Activated naive CD8-positive, alpha-beta T cell treated with anti-CD3 and anti-CD28 coated beads, Interleukin-2, amount 50 U/mL, for 24 hours (primary cell): ENCODE measurements around the gene SUN1.
A peak's percentile ranks its signal among the peaks of the same experiment; 100 is the strongest.
"Not testable (repeated sequence)": the region's sequence is repeated elsewhere in the genome, so short reads cannot be mapped to it uniquely, and the experiment has no call there.

ENCODE experiments used
- ATAC-seq: fragments of 150-1000 bp; cut with Tn5 transposase; one replicate; pipeline ENCODE4 v1.10.0; 2021
- DNase-seq: peaks from one replicate; pipeline ENCODE4 v3.0.0; 2021
- H3K27ac Mint-ChIP-seq: one replicate; pipeline ENCODE4 v1.8.0; 2021; ENCODE audit warnings: mild to moderate bottlenecking, mixed read lengths
- H3K27me3 Mint-ChIP-seq: one replicate; pipeline ENCODE4 v1.8.0; 2021; ENCODE audit warnings: mixed read lengths
- H3K36me3 Mint-ChIP-seq: one replicate; pipeline ENCODE4 v1.8.0; 2021; ENCODE audit warnings: low read depth, mixed read lengths
- H3K4me1 Mint-ChIP-seq: one replicate; pipeline ENCODE4 v1.8.0; 2021; ENCODE audit warnings: mixed read lengths
- H3K4me3 Mint-ChIP-seq: one replicate; pipeline ENCODE4 v1.8.0; 2021; ENCODE audit warnings: mild to moderate bottlenecking, moderate library complexity, mixed read lengths
- H3K9me3 Mint-ChIP-seq: one replicate; pipeline ENCODE4 v1.8.0; 2021; ENCODE audit warnings: mixed read lengths

SUN1 gene

DNA sequence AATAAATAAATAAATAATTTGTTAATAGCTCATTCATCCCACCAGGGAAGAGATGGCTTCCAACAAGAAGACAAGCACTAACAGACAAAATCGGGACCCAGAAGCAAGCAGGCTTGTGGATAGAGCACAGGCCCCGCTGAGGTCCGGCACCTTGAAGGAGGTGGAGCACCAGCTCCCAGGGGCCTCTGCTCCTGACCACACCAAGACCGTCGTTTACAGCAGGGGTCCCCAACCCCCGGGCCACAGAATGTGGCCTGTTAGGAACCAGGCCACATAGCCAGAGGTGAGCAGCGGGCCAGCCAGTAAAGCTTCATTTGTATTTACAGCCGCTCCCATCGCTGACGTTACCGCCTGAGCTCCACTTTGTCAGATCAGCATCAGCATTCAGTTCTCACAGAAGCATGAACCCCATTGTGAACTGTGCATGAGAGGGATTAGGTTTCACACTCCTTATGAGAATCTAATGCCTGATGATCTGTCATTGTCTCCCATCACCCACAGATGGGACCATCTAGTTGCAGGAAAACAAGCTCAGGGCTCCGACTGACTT, 33.3 kb upstream of the SUN1 start:
- ATAC-seq, result no peak
- H3K4me1 Mint-ChIP-seq, result no peaks in the 10 kb centered on the region
- H3K36me3 Mint-ChIP-seq, result peaks cover 3% of the 10 kb centered on the region
- DNase-seq, result no peak
- no peak overlapping the region for H3K27ac Mint-ChIP-seq
- no peaks in the 10 kb centered on the region for H3K9me3 Mint-ChIP-seq
- no peaks in the 10 kb centered on the region for H3K27me3 Mint-ChIP-seq
- H3K4me3 Mint-ChIP-seq, result no peak overlapping the region

DNA sequence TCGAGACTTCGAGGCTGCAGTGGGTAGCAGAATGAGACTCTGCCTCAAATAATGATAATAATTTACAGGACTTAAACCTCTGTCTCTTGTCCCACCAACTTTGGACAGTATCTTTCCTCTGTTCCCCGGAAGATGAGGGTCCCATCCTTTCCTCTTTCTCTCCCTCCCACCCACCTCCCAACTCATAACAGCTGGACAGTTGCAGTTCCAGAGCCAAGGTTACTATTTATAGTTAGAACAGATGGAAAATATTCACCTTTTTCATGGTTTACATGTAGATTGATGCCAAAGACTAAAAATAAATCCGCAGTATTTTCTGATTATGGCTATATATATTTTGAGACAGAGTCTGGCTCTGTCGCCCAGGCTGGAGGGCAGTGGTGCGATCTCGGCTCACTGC, 31.6 kb upstream of the SUN1 start:
- Mint-ChIP-seq H3K27ac (no peak overlapping the region), H3K4me3 (no peak overlapping the region), H3K36me3 (peaks cover 3% of the 10 kb centered on the region), H3K4me1 (no peaks in the 10 kb centered on the region), H3K27me3 (no peaks in the 10 kb centered on the region), H3K9me3 (no peaks in the 10 kb centered on the region)
- DNase-seq (no peak), ATAC-seq (no peak)

DNA sequence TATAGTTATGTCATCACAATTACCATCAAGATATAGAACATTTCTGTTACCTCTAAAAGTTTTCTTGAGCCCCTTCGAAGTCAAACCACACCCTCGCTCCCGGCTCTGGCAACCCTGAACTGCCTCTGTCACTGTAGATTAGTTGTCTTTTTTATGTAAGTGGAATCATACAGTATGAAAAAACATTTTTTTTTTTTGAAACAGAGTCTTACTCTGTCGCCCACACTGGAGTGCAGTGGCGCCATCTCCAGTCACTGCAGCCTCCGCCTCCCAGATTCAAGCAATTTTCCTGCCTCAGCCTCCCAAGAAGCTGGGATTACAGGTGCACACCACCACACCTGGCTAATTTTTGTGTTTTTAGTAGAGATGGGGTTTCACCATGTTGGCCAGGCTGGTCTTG, 30.9 kb upstream of the SUN1 start:
- not testable (repeated sequence) for H3K9me3 Mint-ChIP-seq, H3K27ac Mint-ChIP-seq, H3K4me1 Mint-ChIP-seq, H3K36me3 Mint-ChIP-seq, DNase-seq, H3K27me3 Mint-ChIP-seq, ATAC-seq, H3K4me3 Mint-ChIP-seq

DNA sequence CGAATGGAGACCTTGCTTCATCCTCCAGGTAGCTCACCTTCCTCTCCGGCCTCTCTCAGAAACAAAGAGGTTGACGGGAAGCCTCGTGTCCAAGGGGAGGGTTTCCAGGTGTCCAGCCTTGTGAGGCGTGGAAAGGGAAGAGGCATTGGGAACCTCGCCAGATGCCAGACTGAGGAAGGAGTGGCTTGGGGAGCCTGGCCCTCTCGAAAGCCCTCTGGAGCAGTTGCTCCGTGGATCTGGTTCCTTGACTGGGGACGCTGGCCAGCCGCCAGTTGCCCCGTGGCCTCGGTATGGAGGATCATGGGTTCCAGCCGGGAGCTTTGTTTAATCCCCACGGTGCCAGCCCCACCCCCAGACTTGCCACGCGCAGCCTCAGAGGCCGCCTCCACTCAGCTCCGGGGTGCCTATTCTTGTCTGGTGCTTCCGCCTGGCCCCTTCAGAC, 30.3 kb upstream of the SUN1 start:
- H3K4me3 Mint-ChIP-seq, result no peak overlapping the region
- peaks cover 1% of the 10 kb centered on the region for H3K36me3 Mint-ChIP-seq
- no peak for DNase-seq

DNA sequence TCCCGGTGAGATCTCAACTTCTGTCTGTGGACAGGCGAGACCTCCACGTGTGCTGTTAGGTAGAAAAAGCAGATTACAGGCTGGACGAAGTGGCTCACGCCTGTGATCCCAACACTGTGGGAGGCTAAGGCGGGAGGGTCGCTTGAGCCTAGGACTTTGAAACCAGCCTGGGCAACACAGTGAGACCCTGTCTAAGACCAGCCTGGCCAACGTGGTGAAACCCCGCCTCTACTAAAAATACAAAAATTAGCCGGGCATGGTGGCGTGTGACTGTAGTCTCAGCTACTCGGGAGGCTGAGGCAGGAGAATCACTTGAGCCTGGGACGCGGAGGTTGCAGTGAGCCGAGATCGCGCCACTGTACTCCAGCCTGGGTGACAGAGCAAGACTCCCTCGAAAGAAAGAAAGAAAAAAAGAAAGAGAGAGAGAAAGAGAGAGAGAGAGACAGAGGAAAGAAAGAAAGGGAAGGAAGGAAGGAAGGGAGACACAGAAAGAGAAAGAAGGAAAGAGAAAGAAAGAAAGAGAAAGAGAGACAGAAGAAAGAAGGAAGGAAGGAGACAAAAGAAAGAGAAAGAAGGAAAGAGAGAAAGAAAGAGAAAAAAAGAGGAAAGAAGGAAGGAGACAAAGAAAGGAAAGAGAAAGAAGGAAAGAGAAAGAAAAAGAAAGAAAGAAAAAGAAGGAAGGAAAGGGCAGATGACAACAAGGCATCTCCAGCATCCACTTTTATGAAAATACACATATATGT, 29.6 kb upstream of the SUN1 start:
- no peak for ATAC-seq
- no peak for DNase-seq
- no peak overlapping the region for H3K4me3 Mint-ChIP-seq
- peaks cover under 1% of the 10 kb centered on the region for H3K9me3 Mint-ChIP-seq
- no peaks in the 10 kb centered on the region for H3K4me1 Mint-ChIP-seq
- no peaks in the 10 kb centered on the region for H3K27me3 Mint-ChIP-seq
- no peak overlapping the region for H3K27ac Mint-ChIP-seq
- H3K36me3 Mint-ChIP-seq, result no peaks in the 10 kb centered on the region

More for the DNA sequence above, 30.3 kb upstream of the SUN1 start:
- H3K4me1 Mint-ChIP-seq, result no peaks in the 10 kb centered on the region
- H3K9me3 Mint-ChIP-seq, result no peaks in the 10 kb centered on the region
- ATAC-seq, result no peak
- H3K27ac Mint-ChIP-seq, result no peak overlapping the region
- H3K27me3 Mint-ChIP-seq, result no peaks in the 10 kb centered on the region

DNA sequence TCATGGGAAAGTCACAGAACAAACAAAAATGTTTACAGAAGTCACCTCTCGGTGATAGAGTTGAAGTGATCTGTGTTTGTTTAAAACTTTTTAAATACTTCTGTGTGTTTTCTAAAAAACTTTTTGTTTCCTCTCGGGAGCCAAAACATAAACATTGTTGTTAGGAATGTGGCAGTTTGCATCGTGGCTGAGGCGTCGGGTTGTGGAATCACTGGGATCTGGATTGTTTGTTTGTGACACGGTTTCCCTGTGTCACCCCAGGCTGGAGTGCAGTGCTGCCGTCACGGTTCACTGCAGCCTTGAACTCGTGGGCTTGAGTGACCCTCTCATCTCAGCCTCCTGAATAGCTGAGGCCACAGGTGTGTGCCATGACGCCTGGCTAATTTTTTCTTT, 29.0 kb upstream of the SUN1 start:
- no peaks in the 10 kb centered on the region for H3K4me1 Mint-ChIP-seq
- DNase-seq, result no peak
- H3K4me3 Mint-ChIP-seq, result no peak overlapping the region
- H3K9me3 Mint-ChIP-seq, result peaks cover 4% of the 10 kb centered on the region
- no peak overlapping the region for H3K27ac Mint-ChIP-seq
- ATAC-seq, result no peak
- H3K36me3 Mint-ChIP-seq, result peaks cover 2% of the 10 kb centered on the region
- no peaks in the 10 kb centered on the region for H3K27me3 Mint-ChIP-seq

DNA sequence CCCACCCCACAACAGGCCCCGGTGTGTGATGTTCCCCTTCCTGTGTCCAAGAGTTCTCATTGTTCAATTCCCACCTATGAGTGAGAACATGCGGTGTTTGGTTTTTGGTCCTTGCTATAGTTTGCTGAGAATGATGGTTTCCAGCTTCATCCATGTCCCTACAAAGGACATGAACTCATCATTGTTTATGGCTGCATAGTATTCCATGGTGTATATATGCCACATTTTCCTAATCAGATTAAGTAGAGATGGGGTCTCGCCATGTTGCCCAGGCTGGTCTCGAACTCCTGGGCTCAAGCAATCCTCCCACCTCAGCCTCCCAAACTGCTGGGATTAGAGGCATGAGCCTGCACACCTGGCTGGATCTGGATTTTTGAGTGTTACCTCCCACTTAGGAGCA, 28.5 kb upstream of the SUN1 start:
- not testable (repeated sequence) for H3K36me3 Mint-ChIP-seq, H3K27ac Mint-ChIP-seq, DNase-seq, H3K4me1 Mint-ChIP-seq, H3K9me3 Mint-ChIP-seq, H3K27me3 Mint-ChIP-seq, ATAC-seq, H3K4me3 Mint-ChIP-seq

DNA sequence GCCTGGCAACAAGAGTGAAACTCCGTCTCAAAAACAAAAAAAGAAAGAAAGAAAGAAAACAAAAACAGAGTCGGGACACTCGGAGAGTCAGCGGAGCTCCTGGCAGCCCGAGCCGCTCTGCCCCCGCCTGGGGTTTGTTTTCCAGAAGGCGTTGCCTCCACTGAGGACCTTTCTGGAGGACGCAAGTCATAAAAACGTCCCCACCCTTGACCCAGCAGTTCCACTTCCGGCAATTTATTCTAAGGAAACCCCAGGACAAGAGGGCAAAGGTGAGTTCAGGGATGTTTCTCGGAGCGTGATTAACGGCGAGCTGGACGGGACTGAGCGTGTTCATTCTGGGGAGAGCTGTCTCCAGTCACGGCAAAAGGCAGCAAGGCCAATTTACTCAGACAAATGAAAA, 27.0 kb upstream of the SUN1 start:
- ATAC-seq (no peak), DNase-seq (no peak)
- H3K4me3 Mint-ChIP-seq, result no peak overlapping the region
- peaks cover 4% of the 10 kb centered on the region for H3K36me3 Mint-ChIP-seq
- H3K4me1 Mint-ChIP-seq, result no peaks in the 10 kb centered on the region
- H3K27me3 Mint-ChIP-seq, result peaks cover 2% of the 10 kb centered on the region
- H3K9me3 Mint-ChIP-seq, result peaks cover 4% of the 10 kb centered on the region
- no peak overlapping the region for H3K27ac Mint-ChIP-seq

DNA sequence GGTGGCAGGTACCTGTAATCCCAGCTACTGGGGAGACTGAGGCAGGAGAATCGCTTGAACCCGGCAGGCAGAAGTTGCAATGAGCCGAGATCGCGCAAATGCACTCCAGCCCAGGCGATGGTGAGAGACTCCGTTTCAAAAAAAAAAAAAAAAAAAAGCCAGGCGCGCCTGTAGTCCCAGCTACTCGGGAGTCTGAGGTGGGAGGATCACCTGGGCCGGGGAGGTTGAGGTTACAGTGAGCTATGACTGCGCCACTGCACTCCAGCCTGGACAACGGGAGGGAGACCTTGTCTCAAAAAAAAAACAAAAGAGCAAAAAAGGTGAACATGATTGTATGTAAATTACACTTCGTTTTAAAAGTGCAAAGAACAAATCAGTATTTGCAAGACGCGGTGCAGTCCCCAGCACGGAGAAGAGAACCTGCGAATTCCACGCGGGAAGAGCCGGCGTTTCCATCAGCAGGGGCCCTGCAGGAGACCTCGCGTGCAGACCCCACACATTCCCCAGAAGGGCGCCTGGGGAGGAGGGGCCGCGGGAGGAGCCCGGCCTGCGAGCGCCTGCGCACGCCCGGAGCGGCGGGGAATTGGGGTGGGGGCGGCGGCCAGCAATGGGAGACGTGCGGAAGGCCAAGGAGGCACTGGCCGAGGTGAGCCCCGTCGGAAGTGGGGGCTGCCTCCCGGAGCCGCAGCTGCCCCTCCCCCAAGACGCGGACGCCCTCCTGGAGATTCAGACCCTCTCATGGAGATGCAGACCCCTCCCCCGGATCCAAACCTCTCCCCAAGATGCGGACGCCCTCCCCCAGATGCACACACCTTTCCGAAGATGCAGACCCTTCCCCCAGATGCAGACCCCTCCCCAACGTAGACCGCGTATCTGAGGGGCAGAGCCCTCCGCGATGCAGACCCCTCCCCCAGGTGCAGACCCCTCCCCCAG, 16.7 kb upstream of the SUN1 start:
- peaks cover 54% of the 10 kb centered on the region for H3K4me1 Mint-ChIP-seq
- peaks cover 16% of the 10 kb centered on the region for H3K36me3 Mint-ChIP-seq
- no peak for ATAC-seq
- peaks cover 20% of the 10 kb centered on the region for H3K27me3 Mint-ChIP-seq
- H3K9me3 Mint-ChIP-seq, result no peaks in the 10 kb centered on the region
- peak overlapping the region; percentile 73 for H3K4me3 Mint-ChIP-seq
- DNase-seq, result peak; percentile 25
- H3K27ac Mint-ChIP-seq, result no peak overlapping the region

DNA sequence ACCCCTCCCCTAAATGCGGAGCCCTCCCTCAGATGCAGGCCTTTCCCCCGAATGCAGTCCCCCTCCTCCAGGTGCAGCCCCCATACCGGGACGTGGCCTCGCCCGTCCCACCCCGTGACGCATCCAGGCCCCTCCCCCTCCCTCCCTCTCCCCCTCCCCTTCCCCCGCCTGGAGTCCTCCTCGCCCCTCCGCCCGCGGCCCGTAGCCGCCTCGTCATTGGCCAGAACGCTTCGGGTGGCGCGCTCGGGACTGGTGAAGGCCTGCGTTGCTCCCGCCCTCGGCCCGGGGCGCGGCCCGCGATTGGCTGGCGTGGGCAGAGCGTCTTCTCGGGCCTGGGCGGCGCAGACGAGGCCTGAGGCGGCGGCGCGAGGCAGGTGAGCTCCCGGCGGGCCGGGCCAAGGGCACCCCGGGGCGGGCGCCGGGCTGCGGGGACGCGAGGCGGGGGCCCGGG, 16.0 kb upstream of the SUN1 start:
- Mint-ChIP-seq H3K36me3 (peaks cover 18% of the 10 kb centered on the region), H3K4me1 (peaks cover 61% of the 10 kb centered on the region), H3K27me3 (peaks cover 20% of the 10 kb centered on the region), H3K4me3 (peak overlapping the region; percentile 57), H3K9me3 (no peaks in the 10 kb centered on the region), H3K27ac (no peak overlapping the region)
- peak; percentile 96 for DNase-seq
- peak; percentile 97 for ATAC-seq

DNA sequence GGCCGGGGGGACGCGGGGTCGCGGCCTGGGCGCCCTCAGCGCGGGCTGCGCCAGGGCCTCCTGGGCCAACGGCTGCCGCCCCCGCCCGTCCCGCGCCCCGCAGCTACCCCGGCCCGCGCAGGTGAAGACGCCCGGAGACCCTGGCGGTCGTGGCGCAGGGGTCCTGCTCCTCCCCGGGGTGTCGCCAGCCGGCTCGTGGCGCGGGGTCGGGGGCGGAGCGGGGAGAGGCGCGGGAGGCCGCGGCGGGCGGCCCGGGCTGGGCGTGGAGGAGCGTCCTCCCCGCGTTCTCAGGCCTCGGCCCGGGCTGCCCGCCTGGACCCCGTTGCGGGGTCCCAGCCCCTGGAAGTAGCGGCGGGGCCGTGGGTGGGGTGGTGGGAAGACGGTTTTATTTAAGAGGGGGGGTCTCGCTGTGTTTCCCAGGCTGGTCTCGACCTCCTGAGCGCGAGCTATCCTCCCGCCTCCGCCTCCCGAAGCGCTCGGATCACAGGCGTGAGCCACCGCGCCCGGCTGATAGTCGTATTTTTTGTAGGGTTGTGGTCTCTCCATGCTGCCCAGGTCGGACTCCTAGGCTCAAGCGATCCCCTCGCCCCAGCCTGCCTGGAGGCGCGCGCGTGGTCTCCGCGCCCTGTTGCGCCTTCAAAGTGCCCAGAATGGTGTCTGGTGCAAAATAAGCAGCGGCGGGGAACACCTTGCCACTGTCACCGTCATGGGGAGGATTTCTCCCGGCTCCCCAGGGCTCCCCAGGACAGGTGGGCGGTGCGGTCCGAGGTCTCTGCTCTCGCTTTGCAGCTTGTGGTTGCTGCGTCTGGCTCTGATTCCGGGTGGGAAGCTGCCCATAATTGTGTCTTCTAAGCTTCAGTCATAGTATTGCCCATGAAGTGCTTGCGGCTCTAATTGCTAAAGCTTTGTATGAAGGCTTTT, 15.3 kb upstream of the SUN1 start:
- ATAC-seq, result peak; percentile 34
- H3K4me1 Mint-ChIP-seq, result peaks cover 66% of the 10 kb centered on the region
- H3K4me3 Mint-ChIP-seq, result peak overlapping the region; percentile 91
- no peaks in the 10 kb centered on the region for H3K9me3 Mint-ChIP-seq
- H3K27ac Mint-ChIP-seq, result peak overlapping the region; percentile 87
- peaks cover 17% of the 10 kb centered on the region for H3K27me3 Mint-ChIP-seq
- H3K36me3 Mint-ChIP-seq, result peaks cover 20% of the 10 kb centered on the region
- peak; percentile 72 for DNase-seq

DNA sequence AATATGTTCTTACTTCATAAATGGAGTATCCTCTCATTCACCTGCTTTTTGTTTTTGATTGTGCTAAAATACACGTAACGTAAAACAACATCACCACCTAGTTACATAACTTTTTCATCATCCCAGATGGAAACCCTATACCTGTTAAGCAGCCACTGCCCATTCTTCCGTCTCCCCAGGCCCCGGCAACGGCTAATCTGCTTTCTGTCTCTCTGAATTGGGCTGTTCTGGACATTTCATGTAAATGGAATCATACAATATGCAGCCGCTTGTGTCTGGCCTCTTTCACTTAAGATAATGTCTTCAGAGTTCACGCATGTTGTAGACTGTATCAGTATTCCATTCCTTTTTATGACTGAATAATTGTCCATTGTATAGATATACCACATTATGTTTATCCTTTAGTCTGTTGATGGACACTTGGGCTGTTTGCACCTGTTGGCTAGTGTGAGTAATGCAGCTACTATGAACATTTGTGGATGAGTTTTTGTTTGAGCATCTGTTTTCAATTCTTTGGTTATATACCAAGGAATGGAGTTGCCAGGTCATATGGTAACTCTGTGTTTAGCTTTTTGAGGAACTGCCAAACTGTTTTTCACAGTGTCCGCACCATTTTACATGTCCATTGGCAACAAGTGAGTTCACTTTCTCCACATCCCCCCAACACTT, 14.1 kb upstream of the SUN1 start:
- H3K9me3 Mint-ChIP-seq, result no peaks in the 10 kb centered on the region
- ATAC-seq (no peak), DNase-seq (no peak)
- peaks cover 62% of the 10 kb centered on the region for H3K4me1 Mint-ChIP-seq
- peak overlapping the region; percentile 87 for H3K27ac Mint-ChIP-seq
- peak overlapping the region; percentile 91 for H3K4me3 Mint-ChIP-seq
- H3K36me3 Mint-ChIP-seq, result peaks cover 30% of the 10 kb centered on the region
- peaks cover 12% of the 10 kb centered on the region for H3K27me3 Mint-ChIP-seq

DNA sequence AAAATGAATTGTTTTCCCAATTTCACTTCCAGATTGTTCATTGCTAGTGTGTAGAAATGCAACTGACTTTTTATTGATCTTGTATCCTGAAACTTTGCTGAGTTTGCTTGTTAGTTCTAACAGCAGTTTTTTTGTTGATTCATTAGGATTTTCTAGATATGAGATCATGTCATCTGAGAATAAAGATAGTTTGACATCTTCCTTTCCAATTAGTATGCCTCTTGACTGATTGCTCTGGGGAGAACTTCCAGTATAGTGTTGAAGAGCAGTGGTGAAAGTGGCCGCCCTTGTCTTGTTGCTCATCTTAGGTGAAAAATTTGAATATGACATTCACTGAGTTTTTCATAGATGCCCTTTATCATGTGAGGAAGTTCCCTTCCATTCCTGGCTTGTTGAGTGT, 11.9 kb upstream of the SUN1 start:
- Mint-ChIP-seq H3K36me3 (peaks cover 34% of the 10 kb centered on the region), H3K9me3 (no peaks in the 10 kb centered on the region), H3K27ac (no peak overlapping the region), H3K4me1 (peaks cover 54% of the 10 kb centered on the region), H3K27me3 (peaks cover 2% of the 10 kb centered on the region), H3K4me3 (peak overlapping the region; percentile 7)
- ATAC-seq, result peak; percentile 33
- no peak for DNase-seq
